Thoracic aorta (tissue), 2 donors: Measurements from ENCODE around the gene LZTR1. TPM values are rescaled to one million over a fixed set of nuclear protein-coding genes. Genes with fewer than 3 reads are reported as not detected.

Experiments
- ATAC-seq: fragments of 150-250 bp; one replicate; pipeline ENCODE4 v1.8.0; 2017; ENCODE audit warnings: low read depth; ENCODE audit not compliant: insufficient number of reproducible peaks, low FRiP score
- DNase-seq: peaks from one replicate; pipeline ENCODE4 v3.0.0-alpha.2; 2020; ENCODE audit warnings: low spot score
- H3K27ac ChIP-seq, 2 donors: fragments of 200-600 bp; sonication (generic); 1 replicate in 1 of 2; 2 replicates in 1 of 2; pipeline ENCODE4 v1.5.1; 2016; ENCODE audit warnings: mild to moderate bottlenecking in 2 of 2, moderate library complexity in 2 of 2
- H3K27me3 ChIP-seq: fragments of 200-600 bp; sonication (generic); replicated peaks from 2 replicates; pipeline ENCODE4 v1.6.0; 2016; ENCODE audit warnings: mild to moderate bottlenecking; ENCODE audit not compliant: insufficient read depth
- H3K36me3 ChIP-seq: fragments of 200-600 bp; sonication (generic); one replicate; pipeline ENCODE4 v1.5.1; 2016
- H3K4me1 ChIP-seq, 2 donors: fragments of 200-600 bp; sonication (generic); 1 replicate in 1 of 2; 2 replicates in 1 of 2; pipeline versions ENCODE4 v1.5.1 to v1.6.0; 2016; ENCODE audit warnings: low read depth in 2 of 2, mild to moderate bottlenecking in 1 of 2; ENCODE audit not compliant: control insufficient read depth in 1 of 2
- H3K4me3 ChIP-seq: fragments of 200-600 bp; sonication (generic); 2 replicates; pipeline ENCODE4 v1.5.1; 2016; ENCODE audit warnings: mild to moderate bottlenecking
- H3K9me3 ChIP-seq: fragments of 200-600 bp; sonication (generic); 2 replicates; pipeline ENCODE4 v1.5.1; 2016
- total RNA-seq, 2 donors: library from RNA; depleted of rRNA; stranded (reverse); fragments of >200 nt; gene quantifications; one replicate each; pipeline versions ENCODE4 v1.1.0 to v1.2.3, GENCODE V29; 2016
- TF ChIP-seq, protein P1 (sequence below): fragments of 200-600 bp; sonication (generic); IDR thresholded peaks from one replicate; pipeline ENCODE4 v1.5.1; 2019; ENCODE audit warnings: antibody characterized with exemption

The LZTR1 gene
- total RNA-seq, 2 donors from 2014 or later = 96.2 to 105 TPM

- Histone ChIP-seq H3K27me3 (no peaks in the 10 kb centered on the region), H3K4me1 (peaks cover 7 to 18% of the 10 kb centered on the region in 2 donors), H3K36me3 (peaks cover 7% of the 10 kb centered on the region), H3K27ac (no peak overlapping the region), H3K4me3 (peak overlapping the region; percentile 83), H3K9me3 (no peaks in the 10 kb centered on the region)
- TF ChIP-seq, protein P1, sequence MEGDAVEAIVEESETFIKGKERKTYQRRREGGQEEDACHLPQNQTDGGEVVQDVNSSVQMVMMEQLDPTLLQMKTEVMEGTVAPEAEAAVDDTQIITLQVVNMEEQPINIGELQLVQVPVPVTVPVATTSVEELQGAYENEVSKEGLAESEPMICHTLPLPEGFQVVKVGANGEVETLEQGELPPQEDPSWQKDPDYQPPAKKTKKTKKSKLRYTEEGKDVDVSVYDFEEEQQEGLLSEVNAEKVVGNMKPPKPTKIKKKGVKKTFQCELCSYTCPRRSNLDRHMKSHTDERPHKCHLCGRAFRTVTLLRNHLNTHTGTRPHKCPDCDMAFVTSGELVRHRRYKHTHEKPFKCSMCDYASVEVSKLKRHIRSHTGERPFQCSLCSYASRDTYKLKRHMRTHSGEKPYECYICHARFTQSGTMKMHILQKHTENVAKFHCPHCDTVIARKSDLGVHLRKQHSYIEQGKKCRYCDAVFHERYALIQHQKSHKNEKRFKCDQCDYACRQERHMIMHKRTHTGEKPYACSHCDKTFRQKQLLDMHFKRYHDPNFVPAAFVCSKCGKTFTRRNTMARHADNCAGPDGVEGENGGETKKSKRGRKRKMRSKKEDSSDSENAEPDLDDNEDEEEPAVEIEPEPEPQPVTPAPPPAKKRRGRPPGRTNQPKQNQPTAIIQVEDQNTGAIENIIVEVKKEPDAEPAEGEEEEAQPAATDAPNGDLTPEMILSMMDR = no peak
- no peak for DNase-seq
- ATAC-seq = no peak
Observed at GRCh38 chr22:20956258-20957101, 25.6 kb upstream of the LZTR1 start.

DNA sequence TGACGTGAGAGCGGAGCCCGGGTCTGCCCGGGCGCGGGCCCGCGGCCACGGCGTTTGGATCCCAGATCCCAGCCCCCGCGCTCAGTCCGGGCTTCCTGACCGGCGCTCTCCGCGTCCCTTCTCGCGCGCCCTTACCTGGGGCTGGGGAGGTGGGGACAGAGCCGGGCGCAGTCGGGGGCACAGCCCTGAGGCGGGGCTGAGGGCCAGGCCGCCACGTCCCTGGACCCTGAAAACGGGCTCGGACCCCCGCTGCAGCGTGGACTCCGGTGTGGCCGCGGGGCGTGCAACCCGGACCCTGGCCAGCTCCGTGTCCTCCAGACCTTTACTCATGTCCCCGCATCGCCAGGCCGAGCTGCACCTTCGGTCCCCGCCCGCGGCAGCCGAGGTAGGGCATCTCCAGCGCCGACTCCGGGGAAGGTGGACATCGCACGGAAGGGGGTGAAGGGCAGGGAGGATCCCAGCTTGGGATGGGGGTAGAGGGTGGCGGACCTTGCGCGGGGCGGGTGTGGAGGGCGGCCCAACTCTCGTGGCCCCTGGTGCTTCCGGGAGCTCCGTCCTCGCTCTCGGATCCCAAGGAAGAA, 24.9 kb upstream of the LZTR1 start:
- Histone ChIP-seq H3K27ac (no peak overlapping the region), H3K9me3 (no peaks in the 10 kb centered on the region), H3K27me3 (no peaks in the 10 kb centered on the region), H3K4me1 (peaks cover 7 to 18% of the 10 kb centered on the region in 2 donors), H3K36me3 (peaks cover 7% of the 10 kb centered on the region), H3K4me3 (peak overlapping the region; percentile 83)
- DNase-seq (no peak), ATAC-seq (no peak)
- TF ChIP-seq, protein P1 = no peak

- no peak for DNase-seq
- H3K36me3 ChIP-seq = peaks cover under 1% of the 10 kb centered on the region
- ATAC-seq = no peak
- TF ChIP-seq, protein P1 = no peak
- H3K4me1 ChIP-seq = peaks cover 7 to 18% of the 10 kb centered on the region in 2 donors
- H3K27ac ChIP-seq = no peak overlapping the region
- no peaks in the 10 kb centered on the region for H3K27me3 ChIP-seq
- no peaks in the 10 kb centered on the region for H3K9me3 ChIP-seq
- peak overlapping the region; percentile 83 for H3K4me3 ChIP-seq
Observed at GRCh38 chr22:20957683-20958431, 24.2 kb upstream of the LZTR1 start.

- Histone ChIP-seq H3K4me1 (peaks cover 10 to 22% of the 10 kb centered on the region in 2 donors), H3K9me3 (no peaks in the 10 kb centered on the region), H3K27me3 (no peaks in the 10 kb centered on the region), H3K27ac (no peak overlapping the region), H3K4me3 (no peak overlapping the region), H3K36me3 (no peaks in the 10 kb centered on the region)
- DNase-seq (no peak), ATAC-seq (no peak)
- TF ChIP-seq, protein P1 = no peak
Observed at GRCh38 chr22:20959578-20960461, 22.3 kb upstream of the LZTR1 start.
